Coronary artery (tissue), 2 donors: Measurements from ENCODE around the gene SNX33.

Experiments used
- DNase-seq: peaks from one replicate; pipeline ENCODE4 v3.0.0-alpha.2; 2017; ENCODE audit warnings: low spot score
- H3K27ac ChIP-seq, 2 donors: fragments of 200-600 bp; sonication (generic); one replicate each; pipeline ENCODE4 v1.5.1; 2016 to 2019
- H3K4me3 ChIP-seq: fragments of 200-600 bp; sonication (generic); 2 replicates; pipeline ENCODE4 v1.5.1; 2016; ENCODE audit warnings: mild to moderate bottlenecking, moderate library complexity
- CTCF ChIP-seq: fragments of 200-600 bp; sonication (generic); IDR thresholded peaks from one replicate; pipeline ENCODE4 v1.5.1; 2019; ENCODE audit warnings: antibody characterized with exemption

SNX33 gene

GRCh38 chr15:75663931-75664421, 16.3 kb downstream of the SNX33 start:
- Histone ChIP-seq H3K4me3 (no peak overlapping the region), H3K27ac (peak overlapping the region; percentile 12 to 93)
- no peak for TF ChIP-seq CTCF
- no peak for DNase-seq

GRCh38 chr15:75666823-75667501, 19.2 kb downstream of the SNX33 start:
- peak; percentile 95 for DNase-seq
- no peak for TF ChIP-seq CTCF
- H3K4me3 ChIP-seq = peak overlapping the region; percentile 34
- H3K27ac ChIP-seq = peak overlapping the region; percentile 86 to 93

DNA sequence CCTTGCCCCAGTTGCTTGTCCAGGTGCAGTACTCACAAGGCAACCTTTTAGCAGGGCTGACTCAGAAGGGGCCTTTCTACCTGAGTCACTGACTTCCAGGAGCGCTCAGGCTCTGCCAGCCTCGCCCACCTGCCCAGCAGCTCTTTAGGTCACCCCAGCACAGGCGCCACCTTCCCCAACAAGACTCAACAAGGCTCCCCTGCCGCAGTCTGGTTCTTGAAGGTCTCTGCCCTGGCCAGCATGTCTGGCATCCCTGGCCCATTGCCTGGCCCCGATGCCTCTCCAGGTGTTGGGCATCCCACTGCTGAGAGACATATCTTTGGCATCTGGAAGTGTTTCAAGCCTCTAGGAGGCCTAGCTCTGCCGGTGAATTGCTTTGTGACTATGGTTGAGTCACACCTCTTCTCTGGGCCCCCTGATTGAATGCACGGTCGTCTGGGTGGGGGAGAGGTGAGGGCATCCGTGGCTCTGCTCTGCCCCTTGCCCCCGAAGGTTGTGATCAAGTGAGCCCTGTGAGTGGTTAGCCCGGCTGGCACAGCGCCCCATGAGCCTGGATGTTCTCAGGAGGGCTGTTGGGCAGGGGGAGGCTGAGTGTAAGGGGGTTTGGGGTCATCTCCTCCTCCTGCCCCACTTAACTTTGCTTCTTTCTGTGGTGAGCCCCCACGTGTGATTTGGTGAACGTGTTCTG, 21.6 kb downstream of the SNX33 start:
- DNase-seq = no peak
- no peak overlapping the region for H3K4me3 ChIP-seq
- no peak for TF ChIP-seq CTCF
- H3K27ac ChIP-seq = peak overlapping the region in 1 of 2 donors; percentile 95

DNA sequence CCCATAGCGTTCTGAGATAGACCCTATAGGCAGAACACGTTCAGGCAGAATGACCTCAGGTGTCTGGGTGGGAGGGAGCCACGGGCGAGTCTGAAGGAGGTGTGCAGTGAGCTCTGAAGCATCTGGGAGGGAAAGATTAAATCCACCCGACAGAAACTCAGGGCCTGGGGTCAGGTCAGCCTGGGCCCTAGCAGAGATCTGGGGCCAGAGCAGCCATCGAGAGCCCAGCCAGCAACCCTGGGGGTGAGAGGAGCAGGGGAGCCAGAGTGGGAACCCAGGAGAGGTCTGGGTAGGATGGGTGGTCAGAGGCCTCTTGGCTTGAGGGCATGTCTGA, 22.1 kb downstream of the SNX33 start:
- no peak for TF ChIP-seq CTCF
- DNase-seq = no peak
- peak overlapping the region in 1 of 2 donors; percentile 95 for H3K27ac ChIP-seq
- H3K4me3 ChIP-seq = no peak overlapping the region

- TF ChIP-seq CTCF = no peak
- Histone ChIP-seq H3K4me3 (no peak overlapping the region), H3K27ac (peak overlapping the region; percentile 84 to 95)
- no peak for DNase-seq
Measured at GRCh38 chr15:75671730-75672602, 24.3 kb downstream of the SNX33 start.

DNA sequence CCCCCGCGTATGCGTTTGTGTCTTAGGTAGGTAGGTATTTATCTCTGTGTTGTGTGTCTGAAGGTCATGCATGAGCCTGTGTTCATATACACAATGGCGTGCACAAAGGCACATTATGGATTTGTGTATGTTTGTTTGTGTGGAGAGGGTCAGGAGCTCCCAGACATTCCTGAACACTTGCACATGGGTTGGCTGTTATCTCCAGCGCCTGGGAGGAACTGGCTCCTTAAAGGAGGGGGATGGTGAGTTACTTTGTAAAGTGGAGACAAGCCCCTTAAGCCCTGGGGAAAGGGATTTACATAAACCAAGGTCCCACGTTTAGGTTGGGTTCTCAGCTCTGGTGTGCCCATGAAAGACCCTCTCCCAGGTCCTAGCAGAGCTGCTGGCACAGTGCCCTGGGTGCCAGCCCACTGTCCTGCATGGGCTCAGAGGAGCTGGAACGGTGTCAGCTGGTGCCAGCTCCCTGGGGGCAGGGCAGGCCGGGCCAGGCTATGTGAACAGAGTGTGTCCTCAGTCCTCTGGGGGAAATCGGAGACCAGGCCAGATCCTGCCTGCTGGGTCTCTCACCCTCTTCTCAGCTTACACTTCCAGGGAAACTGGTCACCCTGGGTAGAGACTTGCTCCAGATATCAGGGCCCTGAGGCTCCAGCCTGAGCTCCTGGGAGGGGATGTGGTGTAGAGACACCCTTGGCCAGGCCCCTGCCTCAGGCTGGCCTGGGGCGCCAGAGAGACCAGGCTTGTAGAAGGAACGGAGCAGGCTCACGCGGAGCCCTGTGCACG, 25.1 kb downstream of the SNX33 start:
- peak overlapping the region; percentile 84 to 95 for H3K27ac ChIP-seq
- H3K4me3 ChIP-seq = peak overlapping the region; percentile 42
- TF ChIP-seq CTCF = no peak
- peak; percentile 92 for DNase-seq
